Neural cell (in vitro differentiated cells): ENCODE data around the gene TRIM6.

Experiments
- CTCF ChIP-seq: fragments of 450-650 bp; IDR thresholded peaks from 2 replicates; pipeline ENCODE4 v1.5.1; 2014; ENCODE audit warnings: antibody characterized with exemption, mild to moderate bottlenecking, moderate library complexity; ENCODE audit not compliant: poor library complexity, severe bottlenecking
- EZH2 ChIP-seq: fragments of 200-600, 300-800 bp; shearing (Covaris generic), sonication (generic); IDR thresholded peaks from 2 replicates; pipeline ENCODE4 v1.6.1; 2014; ENCODE audit warnings: antibody characterized with exemption, low read length, borderline replicate concordance, mild to moderate bottlenecking; ENCODE audit not compliant: insufficient read depth, poor library complexity, severe bottlenecking
- SMC3 ChIP-seq: fragments of 450-650 bp; conservative IDR thresholded peaks from 2 replicates; pipeline ENCODE4 v1.6.1; 2014; ENCODE audit warnings: antibody characterized with exemption, mild to moderate bottlenecking, moderate library complexity; ENCODE audit not compliant: poor library complexity
- TAF1 ChIP-seq: IDR thresholded peaks from 2 replicates; pipeline ENCODE4 v1.6.1; 2012; ENCODE audit warnings: low read depth

- no peak for TF ChIP-seq CTCF
- no peak for TF ChIP-seq SMC3
- TF ChIP-seq TAF1 = no peak
- no peak for TF ChIP-seq EZH2
Measured at GRCh38 chr11:5605849-5606248, 9.4 kb downstream of the TRIM6 start.
